GM18517 (cell line): ENCODE measurements around the gene CD8B2.
"Not testable (repeated sequence)": the region's sequence is repeated elsewhere in the genome, so short reads cannot be mapped to it uniquely, and the experiment has no call there.

Experiments
- ATAC-seq: cut with Tn5 transposase; IDR thresholded peaks from one replicate; pipeline ENCODE4 v1.9.1; 2021; ENCODE audit warnings: mild to moderate bottlenecking, moderate library complexity; ENCODE audit not compliant: unreplicated experiment

The CD8B2 gene

GRCh38 chr2:106486551-106487385 lies at the start of gene CD8B2:
Gene CD8B2 (plus strand): TSS chr2:106487364. CDS start chr2:106487427, 63 bp downstream.
- not testable (repeated sequence) for ATAC-seq

- not testable (repeated sequence) for ATAC-seq
These were observed 25.3 kb upstream of the CD8B2 start for GRCh38 chr2:106461882-106462281.

- not testable (repeated sequence) for ATAC-seq
These were observed 19.6 kb upstream of the CD8B2 start for GRCh38 chr2:106467516-106467915.

GRCh38 chr2:106468107-106468506 lies 19.1 kb upstream of the CD8B2 start, which contains the start of gene RGPD3:
Gene RGPD3 (minus strand): TSS chr2:106468413. CDS start chr2:106468288, 125 bp downstream.
- not testable (repeated sequence) for ATAC-seq

- ATAC-seq, result not testable (repeated sequence)
These were observed 16.5 kb upstream of the CD8B2 start for GRCh38 chr2:106470658-106471057.

GRCh38 chr2:106477647-106478046 lies 9.5 kb upstream of the CD8B2 start:
- ATAC-seq, result not testable (repeated sequence)

GRCh38 chr2:106479563-106479962 lies 7.6 kb upstream of the CD8B2 start:
- ATAC-seq, result not testable (repeated sequence)

GRCh38 chr2:106487386-106488191 lies 425 bp downstream of the CD8B2 start:
- not testable (repeated sequence) for ATAC-seq

- ATAC-seq, result not testable (repeated sequence)
These were observed 2.5 kb downstream of the CD8B2 start for GRCh38 chr2:106489701-106490100.

GRCh38 chr2:106492399-106492798 lies 5.2 kb downstream of the CD8B2 start:
- ATAC-seq, result not testable (repeated sequence)

- not testable (repeated sequence) for ATAC-seq
These were observed 5.7 kb downstream of the CD8B2 start for GRCh38 chr2:106492913-106493312.

- ATAC-seq, result not testable (repeated sequence)
These were observed 11.4 kb downstream of the CD8B2 start for GRCh38 chr2:106498549-106498948.

GRCh38 chr2:106500350-106500749 lies 13.2 kb downstream of the CD8B2 start:
- ATAC-seq, result not testable (repeated sequence)

GRCh38 chr2:106502351-106502750 lies 15.2 kb downstream of the CD8B2 start:
- ATAC-seq, result not testable (repeated sequence)

GRCh38 chr2:106504192-106504591 lies 17.0 kb downstream of the CD8B2 start:
- not testable (repeated sequence) for ATAC-seq

- not testable (repeated sequence) for ATAC-seq
These were observed 17.6 kb downstream of the CD8B2 start for GRCh38 chr2:106504787-106505186.

- ATAC-seq, result not testable (repeated sequence)
These were observed 19.0 kb downstream of the CD8B2 start for GRCh38 chr2:106506002-106506687.

- not testable (repeated sequence) for ATAC-seq
These were observed 21.7 kb downstream of the CD8B2 start for GRCh38 chr2:106508660-106509373.

- ATAC-seq, result not testable (repeated sequence)
These were observed 22.2 kb downstream of the CD8B2 start for GRCh38 chr2:106509374-106509770.

GRCh38 chr2:106510791-106511190 lies 23.6 kb downstream of the CD8B2 start:
- ATAC-seq, result not testable (repeated sequence)
